ENCODE measurements around the gene HAND1.
"Not testable (repeated sequence)": the region's sequence is repeated elsewhere in the genome, so short reads cannot be mapped to it uniquely, and the experiment has no call there.

Gene HAND1

GRCh38 chr5:154517181-154517580, 39.2 kb upstream of the HAND1 start:
- Histone ChIP-seq H3K4me3 (ENCODE audit: low read length, poor library complexity, severe bottlenecking) (no peak overlapping the region), H2AFZ (ENCODE audit: low read length) (no peak overlapping the region), H3K4me1 (ENCODE audit: insufficient read depth, low read length, poor library complexity, severe bottlenecking) (no peaks in the 10 kb centered on the region)

GRCh38 chr5:154516475-154516874, 38.4 kb upstream of the HAND1 start:
- no peaks in the 10 kb centered on the region for H3F3A ChIP-seq (ENCODE audit: low read depth)
- H3K36me3 ChIP-seq (ENCODE audit: insufficient read depth, low read length): no peaks in the 10 kb centered on the region
- TF ChIP-seq EZH2phosphoT487 (IDR thresholded peaks at IDR 0.05; ENCODE audit: borderline replicate concordance) (no peak), CTCF (conservative IDR thresholded peaks at IDR 0.05; ENCODE audit: low read length) (no peak)
- H3K79me2 ChIP-seq (ENCODE audit: insufficient read depth, low read length): no peaks in the 10 kb centered on the region
- no peaks in the 10 kb centered on the region for H3K9me2 ChIP-seq (replicated peaks; ENCODE audit: low read depth, low read length)
- H4K20me1 ChIP-seq (ENCODE audit: insufficient read depth, low read length, poor library complexity, severe bottlenecking): no peaks in the 10 kb centered on the region
- H3K4me1 ChIP-seq (ENCODE audit: insufficient read depth, low read length, poor library complexity, severe bottlenecking): no peaks in the 10 kb centered on the region
- no peaks in the 10 kb centered on the region for H3K9me3 ChIP-seq (ENCODE audit: insufficient read depth, low read depth, low read length)
- no peaks in the 10 kb centered on the region for H3K27me3 ChIP-seq (ENCODE audit: insufficient read depth, low read length, poor library complexity, severe bottlenecking)
- H3K9ac ChIP-seq (ENCODE audit: low read depth, low read length, poor library complexity, severe bottlenecking): no peak overlapping the region
- no peak overlapping the region for H3K4me3 ChIP-seq (ENCODE audit: low read length, poor library complexity, severe bottlenecking)
- no peak overlapping the region for H2AFZ ChIP-seq (ENCODE audit: low read length)
- H3K4me2 ChIP-seq (ENCODE audit: low read depth, low read length, poor library complexity, severe bottlenecking): no peak overlapping the region

More at GRCh38 chr5:154517181-154517580, 39.2 kb upstream of the HAND1 start:
- Histone ChIP-seq H3K36me3 (ENCODE audit: insufficient read depth, low read length) (no peaks in the 10 kb centered on the region), H3K4me2 (ENCODE audit: low read depth, low read length, poor library complexity, severe bottlenecking) (no peak overlapping the region), H3K9me2 (replicated peaks; ENCODE audit: low read depth, low read length) (no peaks in the 10 kb centered on the region), H3F3A (ENCODE audit: low read depth) (no peaks in the 10 kb centered on the region), H4K20me1 (ENCODE audit: insufficient read depth, low read length, poor library complexity, severe bottlenecking) (no peaks in the 10 kb centered on the region), H3K9ac (ENCODE audit: low read depth, low read length, poor library complexity, severe bottlenecking) (no peak overlapping the region), H3K79me2 (ENCODE audit: insufficient read depth, low read length) (no peaks in the 10 kb centered on the region), H3K27me3 (ENCODE audit: insufficient read depth, low read length, poor library complexity, severe bottlenecking) (no peaks in the 10 kb centered on the region), H3K9me3 (ENCODE audit: insufficient read depth, low read depth, low read length) (no peaks in the 10 kb centered on the region)
- TF ChIP-seq EZH2phosphoT487 (IDR thresholded peaks at IDR 0.05; ENCODE audit: borderline replicate concordance): no peak
- TF ChIP-seq CTCF (conservative IDR thresholded peaks at IDR 0.05; ENCODE audit: low read length): no peak

- not testable (repeated sequence) for H3K9ac ChIP-seq (ENCODE audit: low read depth, low read length, poor library complexity, severe bottlenecking); H2AFZ ChIP-seq (ENCODE audit: low read length); H3K36me3 ChIP-seq (ENCODE audit: insufficient read depth, low read length); H3F3A ChIP-seq (ENCODE audit: low read depth); H3K27me3 ChIP-seq (ENCODE audit: insufficient read depth, low read length, poor library complexity, severe bottlenecking); H3K4me3 ChIP-seq (ENCODE audit: low read length, poor library complexity, severe bottlenecking); H3K9me3 ChIP-seq (ENCODE audit: insufficient read depth, low read depth, low read length); H3K79me2 ChIP-seq (ENCODE audit: insufficient read depth, low read length); H3K4me1 ChIP-seq (ENCODE audit: insufficient read depth, low read length, poor library complexity, severe bottlenecking); H3K4me2 ChIP-seq (ENCODE audit: low read depth, low read length, poor library complexity, severe bottlenecking); H4K20me1 ChIP-seq (ENCODE audit: insufficient read depth, low read length, poor library complexity, severe bottlenecking); H3K9me2 ChIP-seq (replicated peaks; ENCODE audit: low read depth, low read length)
Measured at GRCh38 chr5:154515488-154515887, 37.5 kb upstream of the HAND1 start.

GRCh38 chr5:154514331-154514730, 36.3 kb upstream of the HAND1 start:
- TF ChIP-seq EZH2phosphoT487 (IDR thresholded peaks at IDR 0.05; ENCODE audit: borderline replicate concordance): no peak
- Histone ChIP-seq H3K4me1 (ENCODE audit: insufficient read depth, low read length, poor library complexity, severe bottlenecking) (no peaks in the 10 kb centered on the region), H3K9me2 (replicated peaks; ENCODE audit: low read depth, low read length) (no peaks in the 10 kb centered on the region), H3K4me2 (ENCODE audit: low read depth, low read length, poor library complexity, severe bottlenecking) (no peak overlapping the region), H4K20me1 (ENCODE audit: insufficient read depth, low read length, poor library complexity, severe bottlenecking) (no peaks in the 10 kb centered on the region), H3K9me3 (ENCODE audit: insufficient read depth, low read depth, low read length) (no peaks in the 10 kb centered on the region), H3K36me3 (ENCODE audit: insufficient read depth, low read length) (no peaks in the 10 kb centered on the region), H3K27me3 (ENCODE audit: insufficient read depth, low read length, poor library complexity, severe bottlenecking) (no peaks in the 10 kb centered on the region), H3K4me3 (ENCODE audit: low read length, poor library complexity, severe bottlenecking) (no peak overlapping the region), H3F3A (ENCODE audit: low read depth) (no peaks in the 10 kb centered on the region), H3K79me2 (ENCODE audit: insufficient read depth, low read length) (no peaks in the 10 kb centered on the region), H3K9ac (ENCODE audit: low read depth, low read length, poor library complexity, severe bottlenecking) (no peak overlapping the region), H2AFZ (ENCODE audit: low read length) (no peak overlapping the region)
